ENCODE measurements around the gene OTOF.

Gene OTOF

GRCh38 chr2:26506279-26506678, 28.4 kb upstream of the OTOF start:
- in situ Hi-C loops (cut with MboI; ENCODE audit: low pct_unique_long_range_greater_than_20kb, low sequenced_read_pairs), result no loop called here
- DNase-seq, result no peak

DNA sequence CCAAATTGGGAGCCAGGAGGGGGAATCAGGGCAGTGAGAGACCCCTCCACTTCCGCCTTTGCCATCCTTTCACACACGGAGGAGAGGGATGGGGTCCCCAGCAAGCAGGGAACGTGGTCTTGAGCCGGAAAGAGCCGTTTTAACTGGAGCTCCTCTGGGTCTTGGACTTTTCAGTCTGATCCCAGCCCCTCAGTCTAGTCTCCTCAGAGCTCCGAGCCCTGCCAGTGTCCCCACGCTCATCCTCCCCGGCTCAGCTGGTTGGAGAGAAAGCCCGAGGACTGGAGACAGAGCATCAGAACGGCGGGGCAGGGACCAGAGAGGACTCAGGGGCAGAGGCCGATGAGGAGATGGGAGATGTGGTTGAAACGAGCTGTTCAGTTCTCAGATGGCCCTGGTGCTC, 26.1 kb upstream of the OTOF start:
- no peak for DNase-seq
- in situ Hi-C loops (cut with MboI; ENCODE audit: low pct_unique_long_range_greater_than_20kb, low sequenced_read_pairs), result no loop called here

GRCh38 chr2:26503231-26503880, 25.4 kb upstream of the OTOF start:
- in situ Hi-C loops (cut with MboI; ENCODE audit: low pct_unique_long_range_greater_than_20kb, low sequenced_read_pairs), result no loop called here
- peak; percentile 90 for DNase-seq

DNA sequence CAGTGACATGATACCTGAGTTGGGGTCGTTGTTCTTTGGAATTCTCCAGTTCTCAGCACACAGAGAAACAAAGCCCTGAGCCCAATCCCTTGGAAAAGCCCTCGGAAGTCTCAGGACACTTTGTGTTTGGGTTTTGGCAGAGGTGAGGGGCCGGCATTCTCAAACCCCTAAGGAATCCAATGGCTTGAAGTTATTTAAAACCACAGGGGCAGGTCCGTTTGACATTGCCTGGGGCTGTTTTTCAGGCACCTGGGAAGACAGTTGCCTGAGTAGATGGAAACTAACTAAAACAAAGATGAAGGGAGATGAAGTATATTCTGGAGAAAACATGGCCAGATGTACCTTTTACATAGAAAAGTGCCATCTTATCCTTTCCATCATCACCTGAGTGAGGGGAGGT, 22.5 kb upstream of the OTOF start:
- in situ Hi-C loops (cut with MboI; ENCODE audit: low pct_unique_long_range_greater_than_20kb, low sequenced_read_pairs), result no loop called here
- no peak for DNase-seq

GRCh38 chr2:26495705-26496297, 17.9 kb upstream of the OTOF start:
- in situ Hi-C loops (cut with MboI; ENCODE audit: low pct_unique_long_range_greater_than_20kb, low sequenced_read_pairs), result no loop called here
- DNase-seq, result no peak

DNA sequence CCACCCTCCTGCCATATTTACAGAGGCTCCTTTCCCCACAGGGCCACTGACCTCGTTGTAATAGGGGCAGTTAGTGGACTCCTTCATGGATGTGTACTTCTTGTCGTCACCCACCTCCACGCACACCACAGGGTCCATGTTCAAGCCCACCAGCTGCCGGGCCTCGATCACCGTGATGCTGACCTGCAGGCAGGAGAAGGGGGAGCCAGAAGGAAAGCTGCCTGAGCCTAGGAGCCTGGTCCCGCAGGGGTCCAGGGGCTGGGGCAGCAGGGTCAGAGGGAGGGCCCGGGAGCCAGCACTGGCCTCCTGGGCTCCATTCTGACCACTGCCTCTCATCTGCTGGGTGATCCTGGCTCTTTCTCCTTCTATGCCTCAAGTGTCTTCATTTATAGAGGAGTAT, 17.0 kb upstream of the OTOF start:
- in situ Hi-C loops (cut with MboI; ENCODE audit: low pct_unique_long_range_greater_than_20kb, low sequenced_read_pairs), result no loop called here
- DNase-seq, result no peak

- in situ Hi-C loops (cut with MboI; ENCODE audit: low pct_unique_long_range_greater_than_20kb, low sequenced_read_pairs), result no loop called here
- no peak for DNase-seq
Measured at GRCh38 chr2:26494199-26494598, 16.3 kb upstream of the OTOF start.

DNA sequence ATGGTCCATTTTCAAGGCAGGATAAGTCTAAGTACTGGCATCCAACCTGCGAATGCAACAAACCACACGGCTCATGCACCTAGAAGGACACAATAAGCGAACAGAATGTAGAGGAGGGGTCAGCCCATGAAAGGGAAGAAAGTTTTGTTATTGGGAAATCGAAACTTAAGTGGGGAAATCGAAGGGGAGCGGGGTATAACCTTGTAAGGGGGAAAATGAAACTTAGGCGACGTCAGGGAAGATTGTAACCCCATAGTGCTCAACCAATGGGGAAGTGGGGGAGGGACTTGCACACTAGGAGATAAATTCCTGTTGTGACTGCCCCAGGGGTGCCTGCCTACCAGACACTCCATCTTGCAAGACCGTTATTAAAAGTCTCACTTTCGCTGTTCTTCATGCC, 15.6 kb upstream of the OTOF start:
- DNase-seq, result no peak
- in situ Hi-C loops (cut with MboI; ENCODE audit: low pct_unique_long_range_greater_than_20kb, low sequenced_read_pairs), result no loop called here

- in situ Hi-C loops (cut with MboI; ENCODE audit: low pct_unique_long_range_greater_than_20kb, low sequenced_read_pairs), result no loop called here
- DNase-seq, result peak; percentile 89
Measured at GRCh38 chr2:26492749-26493515, 15.0 kb upstream of the OTOF start.

DNA sequence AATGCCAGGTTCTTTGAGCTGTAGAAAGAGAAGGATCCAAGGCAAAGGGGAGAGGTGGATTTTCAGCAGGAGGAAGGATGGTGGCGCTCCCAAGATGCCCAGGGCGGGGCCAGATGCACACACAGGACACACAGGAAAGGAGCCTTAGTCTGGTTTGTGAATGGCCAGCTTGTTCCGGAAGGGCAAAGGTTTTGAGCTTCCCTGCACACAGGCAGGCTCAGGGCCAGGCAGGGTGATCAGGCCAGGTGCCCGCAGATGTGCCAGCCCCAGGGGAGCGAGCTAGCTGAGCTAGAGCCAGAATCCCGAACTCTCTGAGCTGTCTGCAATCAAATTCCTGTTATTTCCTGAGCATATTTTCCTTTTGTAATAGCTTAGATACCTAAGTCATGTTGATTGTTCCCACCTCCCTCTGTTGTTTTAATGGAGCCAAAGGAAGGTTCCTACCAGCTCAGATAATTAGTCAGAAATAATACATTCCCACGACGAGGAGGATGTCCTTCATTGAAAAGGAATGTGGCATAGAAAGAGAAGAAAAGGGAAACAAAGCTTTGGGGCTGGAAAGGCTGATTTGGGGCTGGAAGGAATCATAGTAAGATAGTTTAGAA, 13.7 kb upstream of the OTOF start:
- DNase-seq, result no peak
- in situ Hi-C loops (cut with MboI; ENCODE audit: low pct_unique_long_range_greater_than_20kb, low sequenced_read_pairs), result no loop called here

DNA sequence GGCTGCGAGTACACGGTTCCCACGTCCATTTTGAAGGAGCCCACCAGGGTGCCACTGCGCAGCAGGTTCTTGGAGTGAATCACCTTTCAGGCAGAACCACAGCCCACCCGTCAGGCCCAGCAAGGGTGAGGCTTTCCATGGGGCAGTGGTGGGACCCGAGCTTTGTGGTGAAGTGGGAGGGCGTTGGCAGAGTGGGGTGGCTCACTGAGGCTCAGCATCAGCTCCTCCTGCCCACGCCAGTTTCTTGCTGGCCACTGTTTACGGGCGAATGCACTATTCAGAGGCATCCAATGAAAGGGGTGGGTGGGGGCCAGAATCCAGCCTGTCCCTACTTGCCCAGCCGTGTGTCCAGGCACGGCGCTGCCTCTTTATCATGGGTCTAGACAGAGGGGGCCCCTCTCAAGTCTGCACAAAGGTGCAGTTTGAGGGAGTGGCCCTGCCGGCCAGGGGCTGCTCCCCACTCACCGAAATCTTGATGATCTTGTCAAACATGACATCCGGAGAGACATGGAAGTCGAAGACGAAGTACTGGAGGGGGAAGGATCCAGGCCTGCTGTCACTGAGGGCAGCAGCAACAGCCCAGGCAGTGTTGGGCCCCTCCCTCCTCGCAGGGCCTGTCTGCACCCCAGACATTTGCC, 11.4 kb upstream of the OTOF start:
- DNase-seq, result no peak
- in situ Hi-C loops (cut with MboI; ENCODE audit: low pct_unique_long_range_greater_than_20kb, low sequenced_read_pairs), result no loop called here

DNA sequence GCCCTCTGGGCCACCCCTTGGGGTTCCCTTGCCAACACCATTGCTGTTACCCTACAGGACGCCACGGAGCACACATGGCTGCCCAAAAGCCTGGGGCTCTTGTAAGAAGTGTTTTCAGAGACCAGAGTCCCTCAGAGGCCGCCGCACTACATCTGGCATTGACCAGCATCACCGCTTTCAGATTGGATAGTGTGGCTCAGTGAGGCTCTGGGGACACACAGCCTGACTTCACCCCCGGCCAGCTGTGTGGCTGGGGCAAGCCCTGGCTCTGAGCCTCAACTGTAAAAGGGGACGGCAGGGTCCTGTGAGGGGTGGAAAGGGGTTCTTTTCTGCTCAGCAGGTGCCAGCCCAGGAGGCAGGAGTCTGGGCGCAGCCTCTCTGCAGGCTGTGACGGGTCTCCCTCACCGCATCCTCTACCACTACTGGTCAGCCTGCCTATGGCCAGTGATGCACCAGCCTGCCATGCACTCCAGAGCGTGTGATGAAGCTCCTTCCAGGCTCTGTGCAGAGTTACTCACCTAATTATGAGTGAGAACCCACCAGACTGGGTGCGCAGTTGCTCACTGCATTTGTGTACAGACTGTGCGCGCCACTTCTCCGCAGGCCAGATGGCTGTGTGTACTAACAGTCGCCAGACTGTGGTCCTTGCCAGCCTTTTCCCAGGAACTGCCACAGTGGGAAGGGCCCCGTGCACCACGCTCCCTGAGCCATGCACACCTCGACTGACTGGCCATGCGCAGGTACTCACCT, 10.7 kb upstream of the OTOF start:
- in situ Hi-C loops (cut with MboI; ENCODE audit: low pct_unique_long_range_greater_than_20kb, low sequenced_read_pairs), result no loop called here
- DNase-seq, result no peak

DNA sequence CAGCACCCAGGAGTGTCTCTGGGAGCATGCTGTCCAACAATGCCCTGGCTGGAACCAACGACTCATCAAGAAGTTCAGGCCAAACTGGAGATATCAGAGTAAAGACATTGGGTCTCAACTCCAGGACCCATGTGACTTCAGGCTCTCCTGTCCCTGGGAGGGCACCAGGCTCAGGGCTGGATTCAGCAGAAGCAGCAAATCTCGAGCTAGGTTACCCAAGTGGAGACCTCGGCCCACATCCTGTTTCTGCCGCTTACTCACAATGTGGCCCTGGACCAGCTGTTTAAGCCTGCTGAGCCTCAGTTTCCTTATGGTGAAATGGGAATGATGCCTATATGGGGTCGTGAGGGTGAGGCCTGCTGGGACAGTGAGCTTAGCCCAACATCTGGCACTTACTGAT, 9.3 kb upstream of the OTOF start:
- no peak for DNase-seq
- in situ Hi-C loops (cut with MboI; ENCODE audit: low pct_unique_long_range_greater_than_20kb, low sequenced_read_pairs), result no loop called here

DNA sequence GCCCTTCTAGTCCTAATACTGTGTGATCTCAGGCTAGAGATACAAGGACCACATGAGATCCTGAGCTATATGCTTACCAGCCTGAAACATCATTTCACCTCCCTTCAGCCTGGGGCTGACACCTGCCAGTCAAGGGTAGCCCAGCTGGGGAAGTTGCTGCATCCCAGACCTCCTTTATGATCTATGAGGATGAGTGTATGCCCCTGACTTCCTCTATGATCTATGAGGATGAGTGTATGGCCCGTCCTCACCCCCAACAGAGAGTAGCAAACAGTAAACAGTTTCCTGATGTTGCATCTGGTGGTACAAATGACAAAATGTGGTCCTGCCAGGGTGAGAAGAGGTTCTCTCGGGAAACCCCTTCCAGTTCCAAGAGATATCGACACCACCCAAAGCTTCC, 8.9 kb upstream of the OTOF start:
- in situ Hi-C loops (cut with MboI; ENCODE audit: low pct_unique_long_range_greater_than_20kb, low sequenced_read_pairs), result no loop called here
- DNase-seq, result no peak

DNA sequence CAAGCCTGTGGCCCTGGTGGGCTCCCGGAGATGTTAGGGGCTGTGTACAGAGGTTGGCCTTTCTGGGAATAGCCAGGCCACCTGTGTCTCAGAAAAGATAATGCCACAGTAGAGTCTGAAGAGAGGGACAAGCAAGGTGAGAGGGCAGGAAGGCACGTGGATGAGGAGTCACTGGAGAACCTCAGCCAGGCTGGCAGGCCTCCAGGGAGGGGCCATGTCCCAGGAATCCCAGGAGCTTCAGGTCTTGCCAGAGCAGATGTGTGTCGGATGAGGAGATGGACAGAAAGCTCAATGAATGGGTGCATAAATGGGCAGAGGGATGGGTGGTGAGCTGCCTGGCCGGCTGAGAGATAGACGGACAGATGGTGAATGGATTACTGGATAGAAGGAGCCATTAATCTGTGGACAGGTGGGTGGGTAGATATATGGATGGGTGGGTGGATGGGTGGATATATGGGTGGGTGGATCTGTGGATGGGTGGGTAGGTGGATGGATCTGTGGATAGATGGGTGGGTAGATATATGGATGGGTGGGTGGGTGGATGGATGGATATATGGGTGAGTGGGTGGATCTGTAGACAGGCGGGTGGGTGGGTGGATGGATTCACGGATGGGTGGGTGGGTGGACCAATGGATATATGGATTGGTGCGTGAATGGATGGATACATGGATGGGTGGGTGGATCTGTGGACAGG, 7.9 kb upstream of the OTOF start:
- in situ Hi-C loops (cut with MboI; ENCODE audit: low pct_unique_long_range_greater_than_20kb, low sequenced_read_pairs), result no loop called here
- no peak for DNase-seq

DNA sequence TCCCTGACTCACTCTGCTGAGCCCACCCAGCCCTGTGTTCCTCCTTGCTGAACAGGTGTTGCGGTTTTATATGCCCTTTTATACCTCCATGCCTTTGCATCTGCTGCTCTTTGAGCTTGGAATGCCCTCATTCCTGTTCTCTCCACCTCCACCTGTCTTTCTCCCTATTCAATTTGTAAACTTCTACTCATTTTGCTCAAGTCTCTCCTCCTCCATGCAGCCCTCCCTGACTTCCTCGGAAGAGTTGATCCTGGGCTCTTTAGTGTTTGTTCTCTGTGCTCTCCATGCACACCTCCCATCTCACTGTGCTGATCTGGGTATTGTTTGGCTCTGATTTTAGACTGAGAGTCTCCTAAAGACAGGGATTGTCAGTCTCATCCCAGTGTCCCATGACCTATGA, 7.2 kb upstream of the OTOF start:
- no peak for DNase-seq
- in situ Hi-C loops (cut with MboI; ENCODE audit: low pct_unique_long_range_greater_than_20kb, low sequenced_read_pairs), result no loop called here

- no peak for DNase-seq
- in situ Hi-C loops (cut with MboI; ENCODE audit: low pct_unique_long_range_greater_than_20kb, low sequenced_read_pairs), result no loop called here
Measured at GRCh38 chr2:26484579-26484978, 6.7 kb upstream of the OTOF start.

- in situ Hi-C loops (cut with MboI; ENCODE audit: low pct_unique_long_range_greater_than_20kb, low sequenced_read_pairs), result no loop called here
- DNase-seq, result no peak
Measured at GRCh38 chr2:26483957-26484565, 6.1 kb upstream of the OTOF start.

Measured in KBM-7 (cell line).